Measurements from ENCODE around the gene TMEM123. TPM values are rescaled to one million over a fixed set of nuclear protein-coding genes. Genes with fewer than 3 reads are reported as not detected.
A peak's percentile ranks its signal among the peaks of the same experiment; 100 is the strongest.

The TMEM123 gene
- total and polyA plus RNA-seq, 2 of the 13 experiments (the other 11 are each of a cell fraction or from before 2014, with no cell fraction given), result 365 to 2,761 TPM

DNA sequence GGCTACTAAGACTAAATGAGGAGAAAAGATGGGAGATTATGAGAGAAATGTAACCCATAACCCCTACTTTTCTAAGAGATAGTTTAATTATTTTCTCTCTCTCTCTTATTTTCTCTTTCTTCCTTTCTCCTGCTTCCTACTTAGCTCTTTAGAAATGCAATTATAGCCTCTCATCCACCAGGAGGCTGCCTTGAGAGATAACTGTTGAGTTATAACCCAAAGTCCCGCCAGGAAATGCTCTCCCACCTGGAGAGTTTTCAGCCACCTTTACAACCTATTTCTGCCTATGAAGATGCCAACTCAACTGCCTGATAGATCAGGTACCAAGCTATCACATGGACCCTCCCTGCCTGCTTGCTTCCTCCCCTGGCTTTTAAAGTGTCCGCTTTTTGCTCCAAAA is 34.0 kb upstream of the TMEM123 start:
- CTCF ChIA-PET (ENCODE audit: low intra/inter-chr PET ratio, low total read pairs), result no interaction called here
- ATAC-seq, result no peak

DNA sequence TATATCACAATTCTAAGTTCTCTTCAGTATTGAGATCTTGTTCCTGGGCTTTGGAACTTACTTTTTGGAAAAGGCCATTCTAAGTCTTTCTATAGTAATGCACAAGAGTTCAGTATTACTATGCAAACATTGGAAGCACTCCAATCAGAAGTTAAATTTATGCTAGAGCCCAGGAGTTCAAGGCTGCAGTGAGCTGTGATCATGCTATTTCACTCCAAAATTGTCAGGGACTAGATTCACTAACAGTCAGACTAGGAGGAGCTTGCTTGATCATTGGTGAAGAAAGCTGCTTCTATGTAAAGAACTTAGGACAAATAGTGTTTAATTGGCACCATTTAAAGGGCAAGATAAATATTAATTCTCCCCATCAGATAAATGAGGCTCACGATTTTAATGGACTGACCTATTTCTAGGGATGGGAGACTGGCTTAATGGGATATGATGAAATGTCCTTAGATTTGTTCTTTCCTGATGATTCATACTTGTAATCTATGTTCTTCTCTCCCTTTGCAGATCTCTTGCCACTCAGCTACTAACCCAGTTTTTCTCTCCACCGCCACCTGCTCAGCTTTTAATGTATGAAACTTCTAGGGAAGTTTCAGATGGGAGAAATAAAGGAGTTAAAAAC is 32.6 kb upstream of the TMEM123 start:
- 34% methylated on average over 2 of the region's 2 CpGs for WGBS (ENCODE audit: low lambda C conversion rate)
- peaks cover 77% of the 10 kb centered on the region for H3K4me1 ChIP-seq (ENCODE audit: insufficient read depth, low read length)
- H3K4me3 ChIP-seq (replicated peaks in 1 of 3; ENCODE audit: insufficient read depth in 1 of 3, low read depth in 2 of 3, low read length in 3 of 3), result peak overlapping the region in 1 of 3 experiments; percentile 4; a peak in 2 of 6 replicates
- H3K27ac ChIP-seq (ENCODE audit: extremely low read length, insufficient read depth, low read length), result peak overlapping the region; percentile 59
- no TSS peak for BruUV-seq (replicated peaks)
- H3K9ac ChIP-seq (ENCODE audit: insufficient read depth, low read depth, low read length), result no peak overlapping the region
- no peaks in the 10 kb centered on the region for H3K27me3 ChIP-seq (ENCODE audit: control insufficient read depth in 1 of 2, insufficient read depth in 2 of 2, low read length in 2 of 2)
- peak; percentile 78 for ATAC-seq
- in situ Hi-C loops (cut with HindIII; ENCODE audit: extremely low pct_ligation_motif_present, low pct_unique_long_range_greater_than_20kb), result no loop called here
- H3K36me3 ChIP-seq (replicated peaks in 1 of 2; ENCODE audit: control insufficient read depth in 1 of 2, insufficient read depth in 2 of 2, low read length in 2 of 2), result no peaks in the 10 kb centered on the region
- H3K4me2 ChIP-seq (ENCODE audit: low read depth, low read length), result peak overlapping the region; percentile 51
- H3K79me2 ChIP-seq (ENCODE audit: insufficient read depth, low read length), result no peaks in the 10 kb centered on the region
- intact Hi-C loops (cut with micrococcal nuclease; ENCODE audit: unreplicated experiment), result no loop called here
- no peak overlapping the region for H2AFZ ChIP-seq (ENCODE audit: low read length)
- no peaks in the 10 kb centered on the region for H3K9me3 ChIP-seq (ENCODE audit: low read length)
- POLR2A ChIA-PET, result interaction anchor here (0.5 to 1.0 kb wide), 3 partner anchors 33 to 138 kb away, joined by 3 to 5 read pairs (median 4); partner anchors contain the start of gene BIRC2
- no peak for FAIRE-seq
- no peaks in the 10 kb centered on the region for H4K20me1 ChIP-seq (ENCODE audit: insufficient read depth, low read length)
- peak; percentile 72 for DNase-seq (ENCODE audit: low spot score)
- CTCF ChIA-PET (ENCODE audit: low intra/inter-chr PET ratio, low total read pairs), result no interaction called here
- TF ChIP-seq SOX13 (IDR thresholded peaks at IDR 0.05) (no peak), SOX13 (CRISPR knock-in tag; conservative IDR thresholded peaks at IDR 0.05 in 1 of 2, IDR thresholded peaks at IDR 0.05 in 1 of 2) (peak in 1 of 2 experiments; percentile 41; a peak in 1 of 4 replicates), NKX3-1 (CRISPR knock-in tag; IDR thresholded peaks at IDR 0.05) (0 out of 2 replicates have a peak, but pooled peaks have one; percentile 23), ZNF292 (CRISPR knock-in tag; IDR thresholded peaks at IDR 0.05; ENCODE audit: borderline replicate concordance, low read depth) (0 out of 2 replicates have a peak, but pooled peaks have one; percentile 28)
- TF ChIP-seq, protein P1, sequence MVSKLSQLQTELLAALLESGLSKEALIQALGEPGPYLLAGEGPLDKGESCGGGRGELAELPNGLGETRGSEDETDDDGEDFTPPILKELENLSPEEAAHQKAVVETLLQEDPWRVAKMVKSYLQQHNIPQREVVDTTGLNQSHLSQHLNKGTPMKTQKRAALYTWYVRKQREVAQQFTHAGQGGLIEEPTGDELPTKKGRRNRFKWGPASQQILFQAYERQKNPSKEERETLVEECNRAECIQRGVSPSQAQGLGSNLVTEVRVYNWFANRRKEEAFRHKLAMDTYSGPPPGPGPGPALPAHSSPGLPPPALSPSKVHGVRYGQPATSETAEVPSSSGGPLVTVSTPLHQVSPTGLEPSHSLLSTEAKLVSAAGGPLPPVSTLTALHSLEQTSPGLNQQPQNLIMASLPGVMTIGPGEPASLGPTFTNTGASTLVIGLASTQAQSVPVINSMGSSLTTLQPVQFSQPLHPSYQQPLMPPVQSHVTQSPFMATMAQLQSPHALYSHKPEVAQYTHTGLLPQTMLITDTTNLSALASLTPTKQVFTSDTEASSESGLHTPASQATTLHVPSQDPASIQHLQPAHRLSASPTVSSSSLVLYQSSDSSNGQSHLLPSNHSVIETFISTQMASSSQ (IDR thresholded peaks at IDR 0.05; ENCODE audit: low read depth), result no peak
- TF ChIP-seq, protein P1 (CRISPR knock-in tag; IDR thresholded peaks at IDR 0.05; ENCODE audit: borderline replicate concordance), result peak; percentile 50; the same call in 1 of the 2 replicates

More for the DNA sequence above, 34.0 kb upstream of the TMEM123 start:
- DNase-seq (ENCODE audit: low spot score) (no peak), FAIRE-seq (no peak)
- WGBS (ENCODE audit: low lambda C conversion rate), result 100% methylated on average over 2 of the region's 2 CpGs
- no peak overlapping the region for H3K9ac ChIP-seq (ENCODE audit: insufficient read depth, low read depth, low read length)
- no peaks in the 10 kb centered on the region for H4K20me1 ChIP-seq (ENCODE audit: insufficient read depth, low read length)
- no peak overlapping the region for H3K27ac ChIP-seq (ENCODE audit: extremely low read length, insufficient read depth, low read length)
- no peaks in the 10 kb centered on the region for H3K27me3 ChIP-seq (ENCODE audit: control insufficient read depth in 1 of 2, insufficient read depth in 2 of 2, low read length in 2 of 2)
- peaks cover 87% of the 10 kb centered on the region for H3K4me1 ChIP-seq (ENCODE audit: insufficient read depth, low read length)
- H3K36me3 ChIP-seq (replicated peaks in 1 of 2; ENCODE audit: control insufficient read depth in 1 of 2, insufficient read depth in 2 of 2, low read length in 2 of 2), result no peaks in the 10 kb centered on the region
- H3K4me2 ChIP-seq (ENCODE audit: low read depth, low read length), result no peak overlapping the region
- TF ChIP-seq, protein P2, sequence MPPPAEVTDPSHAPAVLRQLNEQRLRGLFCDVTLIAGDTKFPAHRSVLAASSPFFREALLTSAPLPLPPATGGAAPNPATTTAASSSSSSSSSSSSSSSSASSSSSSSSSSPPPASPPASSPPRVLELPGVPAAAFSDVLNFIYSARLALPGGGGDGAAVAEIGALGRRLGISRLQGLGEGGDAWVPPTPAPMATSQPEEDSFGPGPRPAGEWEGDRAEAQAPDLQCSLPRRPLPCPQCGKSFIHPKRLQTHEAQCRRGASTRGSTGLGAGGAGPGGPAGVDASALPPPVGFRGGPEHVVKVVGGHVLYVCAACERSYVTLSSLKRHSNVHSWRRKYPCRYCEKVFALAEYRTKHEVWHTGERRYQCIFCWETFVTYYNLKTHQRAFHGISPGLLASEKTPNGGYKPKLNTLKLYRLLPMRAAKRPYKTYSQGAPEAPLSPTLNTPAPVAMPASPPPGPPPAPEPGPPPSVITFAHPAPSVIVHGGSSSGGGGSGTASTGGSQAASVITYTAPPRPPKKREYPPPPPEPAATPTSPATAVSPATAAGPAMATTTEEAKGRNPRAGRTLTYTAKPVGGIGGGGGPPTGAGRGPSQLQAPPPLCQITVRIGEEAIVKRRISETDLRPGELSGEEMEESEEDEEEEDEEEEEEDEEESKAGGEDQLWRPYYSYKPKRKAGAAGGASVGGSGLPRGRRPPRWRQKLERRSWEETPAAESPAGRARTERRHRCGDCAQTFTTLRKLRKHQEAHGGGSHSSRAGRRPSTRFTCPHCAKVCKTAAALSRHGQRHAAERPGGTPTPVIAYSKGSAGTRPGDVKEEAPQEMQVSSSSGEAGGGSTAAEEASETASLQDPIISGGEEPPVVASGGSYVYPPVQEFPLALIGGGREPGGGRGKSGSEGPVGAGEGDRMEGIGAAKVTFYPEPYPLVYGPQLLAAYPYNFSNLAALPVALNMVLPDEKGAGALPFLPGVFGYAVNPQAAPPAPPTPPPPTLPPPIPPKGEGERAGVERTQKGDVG (CRISPR knock-in tag; IDR thresholded peaks at IDR 0.05; ENCODE audit: borderline replicate concordance), result no peak
- 0 out of 2 replicates have a peak, but pooled peaks have one; percentile 10 for TF ChIP-seq ZSCAN22 (CRISPR knock-in tag; IDR thresholded peaks at IDR 0.05)
- no TSS peak for BruUV-seq (replicated peaks)
- no peaks in the 10 kb centered on the region for H3K9me3 ChIP-seq (ENCODE audit: low read length)
- in situ Hi-C loops (cut with HindIII; ENCODE audit: extremely low pct_ligation_motif_present, low pct_unique_long_range_greater_than_20kb), result no loop called here
- no peak overlapping the region for H2AFZ ChIP-seq (ENCODE audit: low read length)
- intact Hi-C loops (cut with micrococcal nuclease; ENCODE audit: unreplicated experiment), result no loop called here
- no peak overlapping the region for H3K4me3 ChIP-seq (replicated peaks in 1 of 3; ENCODE audit: insufficient read depth in 1 of 3, low read depth in 2 of 3, low read length in 3 of 3)
- POLR2A ChIA-PET, result no interaction called here
- no peaks in the 10 kb centered on the region for H3K79me2 ChIP-seq (ENCODE audit: insufficient read depth, low read length)

Data from HepG2 (cell line).